ENCODE data around the gene PNRC1. TPM values are rescaled to one million over a fixed set of nuclear protein-coding genes. Genes with fewer than 3 reads are reported as not detected.
"Not testable (repeated sequence)": the region's sequence is repeated elsewhere in the genome, so short reads cannot be mapped to it uniquely, and the experiment has no call there.

The PNRC1 gene
- polyA plus RNA-seq, 1 donor from 2014 or later, result 22.2 TPM

DNA sequence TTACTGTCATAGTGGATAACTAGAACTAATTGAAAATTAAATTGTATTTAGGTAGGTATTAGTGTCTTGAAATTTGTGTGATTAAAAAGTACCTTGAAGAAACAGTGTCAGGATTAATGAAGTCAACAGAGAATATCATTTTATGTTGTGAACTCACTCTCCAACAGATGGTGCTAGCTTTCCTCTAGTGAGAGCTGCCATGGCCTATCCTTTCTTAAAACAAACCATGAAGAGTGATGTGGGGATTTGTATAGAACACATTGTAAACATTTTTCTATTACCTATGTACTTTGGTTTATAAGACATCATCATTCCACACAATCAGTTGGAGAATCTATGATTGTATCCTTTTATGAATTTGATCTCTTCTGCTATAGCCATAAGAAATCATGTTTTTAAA lies 42.1 kb downstream of the PNRC1 start:
- no peaks in the 10 kb centered on the region for H3K36me3 ChIP-seq (ENCODE audit: insufficient read depth, low read length)
- no peak overlapping the region for H3K4me2 ChIP-seq (ENCODE audit: low read length)
- H3K9me2 ChIP-seq (ENCODE audit: insufficient read depth, low read length), result no peaks in the 10 kb centered on the region
- H3K79me2 ChIP-seq (replicated peaks; ENCODE audit: insufficient read depth, low read length), result no peaks in the 10 kb centered on the region
- no peak overlapping the region for H3K27ac ChIP-seq (ENCODE audit: low read length)
- no peak for TF ChIP-seq EZH2 (IDR thresholded peaks at IDR 0.05; ENCODE audit: borderline replicate concordance, insufficient read depth, low read length, poor library complexity, severe bottlenecking)
- no peak for TF ChIP-seq POLR2AphosphoS5 (IDR thresholded peaks at IDR 0.05)
- TF ChIP-seq EP300 (conservative IDR thresholded peaks at IDR 0.05; ENCODE audit: poor library complexity, severe bottlenecking), result no peak
- peak; percentile 76 for TF ChIP-seq SMC3 (conservative IDR thresholded peaks at IDR 0.05; ENCODE audit: poor library complexity)
- no peak for TF ChIP-seq TAF1 (IDR thresholded peaks at IDR 0.05; ENCODE audit: low read depth)
- peak; percentile 76 for TF ChIP-seq CTCF (IDR thresholded peaks at IDR 0.05; ENCODE audit: poor library complexity, severe bottlenecking)
- TF ChIP-seq RAD21 (conservative IDR thresholded peaks at IDR 0.05), result peak; percentile 78
- no peak for TF ChIP-seq MXI1 (conservative IDR thresholded peaks at IDR 0.05; ENCODE audit: poor library complexity, severe bottlenecking)
- TF ChIP-seq, protein P1, sequence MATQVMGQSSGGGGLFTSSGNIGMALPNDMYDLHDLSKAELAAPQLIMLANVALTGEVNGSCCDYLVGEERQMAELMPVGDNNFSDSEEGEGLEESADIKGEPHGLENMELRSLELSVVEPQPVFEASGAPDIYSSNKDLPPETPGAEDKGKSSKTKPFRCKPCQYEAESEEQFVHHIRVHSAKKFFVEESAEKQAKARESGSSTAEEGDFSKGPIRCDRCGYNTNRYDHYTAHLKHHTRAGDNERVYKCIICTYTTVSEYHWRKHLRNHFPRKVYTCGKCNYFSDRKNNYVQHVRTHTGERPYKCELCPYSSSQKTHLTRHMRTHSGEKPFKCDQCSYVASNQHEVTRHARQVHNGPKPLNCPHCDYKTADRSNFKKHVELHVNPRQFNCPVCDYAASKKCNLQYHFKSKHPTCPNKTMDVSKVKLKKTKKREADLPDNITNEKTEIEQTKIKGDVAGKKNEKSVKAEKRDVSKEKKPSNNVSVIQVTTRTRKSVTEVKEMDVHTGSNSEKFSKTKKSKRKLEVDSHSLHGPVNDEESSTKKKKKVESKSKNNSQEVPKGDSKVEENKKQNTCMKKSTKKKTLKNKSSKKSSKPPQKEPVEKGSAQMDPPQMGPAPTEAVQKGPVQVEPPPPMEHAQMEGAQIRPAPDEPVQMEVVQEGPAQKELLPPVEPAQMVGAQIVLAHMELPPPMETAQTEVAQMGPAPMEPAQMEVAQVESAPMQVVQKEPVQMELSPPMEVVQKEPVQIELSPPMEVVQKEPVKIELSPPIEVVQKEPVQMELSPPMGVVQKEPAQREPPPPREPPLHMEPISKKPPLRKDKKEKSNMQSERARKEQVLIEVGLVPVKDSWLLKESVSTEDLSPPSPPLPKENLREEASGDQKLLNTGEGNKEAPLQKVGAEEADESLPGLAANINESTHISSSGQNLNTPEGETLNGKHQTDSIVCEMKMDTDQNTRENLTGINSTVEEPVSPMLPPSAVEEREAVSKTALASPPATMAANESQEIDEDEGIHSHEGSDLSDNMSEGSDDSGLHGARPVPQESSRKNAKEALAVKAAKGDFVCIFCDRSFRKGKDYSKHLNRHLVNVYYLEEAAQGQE (IDR thresholded peaks at IDR 0.05; ENCODE audit: borderline replicate concordance), result no peak
- no peaks in the 10 kb centered on the region for H3F3A ChIP-seq (ENCODE audit: insufficient read depth, low read length, poor library complexity, severe bottlenecking)
- no peaks in the 10 kb centered on the region for H4K20me1 ChIP-seq (ENCODE audit: insufficient read depth)
- H3K9me3 ChIP-seq (ENCODE audit: low read length), result no peaks in the 10 kb centered on the region
- no peaks in the 10 kb centered on the region for H3K27me3 ChIP-seq (ENCODE audit: insufficient read depth, low read depth, low read length)
- no peak overlapping the region for H2AFZ ChIP-seq (ENCODE audit: low read depth, low read length)
- no peak overlapping the region for H3K4me3 ChIP-seq (ENCODE audit: low read length)
- H3K9ac ChIP-seq (ENCODE audit: low read length), result no peak overlapping the region

DNA sequence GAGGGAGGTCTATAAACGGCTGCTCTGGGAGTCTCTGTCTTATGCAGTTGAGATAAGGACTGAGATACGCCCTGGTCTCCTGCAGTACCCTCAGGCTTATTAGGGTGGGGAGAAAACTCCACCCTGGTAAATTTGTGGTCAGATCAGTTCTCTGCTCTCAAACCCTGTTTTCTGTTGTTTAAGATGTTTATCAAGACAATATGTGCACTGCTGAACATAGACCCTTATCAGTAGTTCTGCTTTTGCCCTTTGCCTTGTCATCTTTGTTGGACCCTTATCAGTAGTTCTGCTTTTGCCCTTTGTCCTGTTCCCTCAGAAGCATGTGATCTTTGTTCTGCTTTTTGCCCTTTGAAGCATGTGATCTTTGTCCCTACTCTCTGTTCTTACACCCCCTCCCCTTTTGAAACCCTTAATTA lies 47.7 kb downstream of the PNRC1 start:
- not testable (repeated sequence) for H3K4me2 ChIP-seq (ENCODE audit: low read length); H3F3A ChIP-seq (ENCODE audit: insufficient read depth, low read length, poor library complexity, severe bottlenecking); H3K4me3 ChIP-seq (ENCODE audit: low read length); H3K9me3 ChIP-seq (ENCODE audit: low read length); H3K36me3 ChIP-seq (ENCODE audit: insufficient read depth, low read length); H3K27me3 ChIP-seq (ENCODE audit: insufficient read depth, low read depth, low read length); H3K9me2 ChIP-seq (ENCODE audit: insufficient read depth, low read length); H3K79me2 ChIP-seq (replicated peaks; ENCODE audit: insufficient read depth, low read length); H3K9ac ChIP-seq (ENCODE audit: low read length); H3K27ac ChIP-seq (ENCODE audit: low read length); H4K20me1 ChIP-seq (ENCODE audit: insufficient read depth); H2AFZ ChIP-seq (ENCODE audit: low read depth, low read length)

- Histone ChIP-seq H3K79me2 (replicated peaks; ENCODE audit: insufficient read depth, low read length) (no peaks in the 10 kb centered on the region), H3K36me3 (ENCODE audit: insufficient read depth, low read length) (no peaks in the 10 kb centered on the region), H3K9ac (ENCODE audit: low read length) (no peak overlapping the region), H3K27ac (ENCODE audit: low read length) (no peak overlapping the region), H3F3A (ENCODE audit: insufficient read depth, low read length, poor library complexity, severe bottlenecking) (no peaks in the 10 kb centered on the region), H3K4me3 (ENCODE audit: low read length) (no peak overlapping the region), H2AFZ (ENCODE audit: low read depth, low read length) (no peak overlapping the region), H3K4me2 (ENCODE audit: low read length) (no peak overlapping the region), H4K20me1 (ENCODE audit: insufficient read depth) (no peaks in the 10 kb centered on the region), H3K27me3 (ENCODE audit: insufficient read depth, low read depth, low read length) (no peaks in the 10 kb centered on the region), H3K9me2 (ENCODE audit: insufficient read depth, low read length) (no peaks in the 10 kb centered on the region), H3K9me3 (ENCODE audit: low read length) (no peaks in the 10 kb centered on the region)
- no peak for TF ChIP-seq EZH2 (IDR thresholded peaks at IDR 0.05; ENCODE audit: borderline replicate concordance, insufficient read depth, low read length, poor library complexity, severe bottlenecking)
- TF ChIP-seq EP300 (conservative IDR thresholded peaks at IDR 0.05; ENCODE audit: poor library complexity, severe bottlenecking), result no peak
- TF ChIP-seq CTCF (IDR thresholded peaks at IDR 0.05; ENCODE audit: poor library complexity, severe bottlenecking), result no peak
- no peak for TF ChIP-seq MXI1 (conservative IDR thresholded peaks at IDR 0.05; ENCODE audit: poor library complexity, severe bottlenecking)
- no peak for TF ChIP-seq TAF1 (IDR thresholded peaks at IDR 0.05; ENCODE audit: low read depth)
- TF ChIP-seq, protein P1 (IDR thresholded peaks at IDR 0.05; ENCODE audit: borderline replicate concordance), result no peak
- TF ChIP-seq POLR2AphosphoS5 (IDR thresholded peaks at IDR 0.05), result no peak
- TF ChIP-seq RAD21 (conservative IDR thresholded peaks at IDR 0.05), result no peak
- TF ChIP-seq SMC3 (conservative IDR thresholded peaks at IDR 0.05; ENCODE audit: poor library complexity), result no peak
These were observed 51.0 kb downstream of the PNRC1 start for GRCh38 chr6:89131599-89131998.
